Measurements from ENCODE around the gene TTYH1. TPM values are rescaled to one million over a fixed set of nuclear protein-coding genes. Genes with fewer than 3 reads are reported as not detected.

The TTYH1 gene
- total and polyA plus RNA-seq, 7 experiments from 2014 or later: 0.10 to 1.8 (median 0.32) TPM; not detected in 3

DNA sequence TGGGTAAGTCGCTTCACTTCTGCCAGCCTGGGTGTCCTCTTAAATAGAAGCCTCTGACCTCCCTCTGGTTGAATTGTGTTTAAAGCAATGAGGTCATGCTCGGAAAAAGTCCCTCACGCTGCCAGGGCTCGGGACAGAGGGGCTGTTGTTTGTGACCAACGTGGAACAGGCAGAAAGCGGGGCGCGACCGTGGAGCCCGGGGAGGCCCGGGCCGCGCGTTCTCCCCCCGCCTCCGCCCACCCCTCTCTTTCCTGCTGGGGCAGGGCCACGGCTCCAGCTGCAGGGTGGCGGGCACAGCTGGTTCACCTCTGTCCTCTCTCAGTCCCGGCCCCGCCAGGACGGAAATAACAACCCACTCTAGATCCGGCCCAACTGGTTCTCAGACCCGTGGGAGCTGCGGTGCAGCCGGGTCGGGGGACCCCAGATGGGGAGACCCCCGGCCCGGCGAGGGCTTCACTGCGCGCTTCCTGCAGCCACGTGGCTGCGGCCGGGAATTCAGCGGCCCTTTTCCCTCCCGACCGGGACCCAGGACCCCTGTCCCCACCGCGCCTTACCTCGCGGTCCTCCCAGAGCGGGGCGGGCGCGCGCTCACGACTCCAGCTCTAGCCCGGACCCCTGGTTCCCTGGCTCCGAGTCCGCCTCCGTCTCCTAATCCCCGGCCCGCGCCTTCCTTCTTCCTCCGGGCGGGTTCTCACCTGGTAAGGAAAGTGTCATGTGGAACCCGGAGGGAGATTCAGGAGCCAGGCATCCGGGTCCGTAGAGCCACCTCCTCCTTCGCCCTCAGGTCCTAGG lies 55.9 kb downstream of the TTYH1 start:
- Mint-ChIP-seq H3K27me3 (peaks cover 31 to 56% (median 48%) of the 10 kb centered on the region in 5 donors), H3K27ac (no peak overlapping the region), H3K36me3 (no peaks in the 10 kb centered on the region), H3K4me1 (peaks cover 7 to 19% (median 14%) of the 10 kb centered on the region in 7 donors), H3K4me3 (peak overlapping the region in 3 of 10 donors; percentile 25 to 39 (median 37)), H3K9me3 (peaks cover 0 to 5% (median 0%) of the 10 kb centered on the region in 11 donors)
- Histone ChIP-seq H3K4me1 (ENCODE audit: control insufficient read depth in 2 of 2, insufficient read depth in 2 of 2, low read length in 2 of 2) (no peaks in the 10 kb centered on the region), H3K4me3 (ENCODE audit: low read length) (no peak overlapping the region), H3K27ac (ENCODE audit: low read depth, low read length) (no peak overlapping the region), H3K9me3 (ENCODE audit: control insufficient read depth in 2 of 3, low read length in 3 of 3) (no peaks in the 10 kb centered on the region), H3K27me3 (ENCODE audit: control insufficient read depth in 2 of 2, insufficient read depth in 2 of 2, low read length in 2 of 2) (peaks cover 3 to 4% of the 10 kb centered on the region in 2 donors), H3K36me3 (ENCODE audit: control insufficient read depth in 2 of 3, insufficient read depth in 3 of 3, low read length in 3 of 3) (no peaks in the 10 kb centered on the region)
- ATAC-seq: peak; percentile 29
- ChIA-PET CTCF (interaction anchor here (0.5 kb wide), 1 partner anchor 9 kb away, joined by 3 read pairs; no protein-coding TSS in a partner anchor), POLR2A (interaction anchor here (1.0 to 1.6 kb wide), 2 partner anchors 23 kb away, joined by 3 to 6 read pairs; partner anchors contain the start of gene LENG8)
- DNase-seq: no peak
- intact Hi-C loops (cut with micrococcal nuclease): no loop called here

DNA sequence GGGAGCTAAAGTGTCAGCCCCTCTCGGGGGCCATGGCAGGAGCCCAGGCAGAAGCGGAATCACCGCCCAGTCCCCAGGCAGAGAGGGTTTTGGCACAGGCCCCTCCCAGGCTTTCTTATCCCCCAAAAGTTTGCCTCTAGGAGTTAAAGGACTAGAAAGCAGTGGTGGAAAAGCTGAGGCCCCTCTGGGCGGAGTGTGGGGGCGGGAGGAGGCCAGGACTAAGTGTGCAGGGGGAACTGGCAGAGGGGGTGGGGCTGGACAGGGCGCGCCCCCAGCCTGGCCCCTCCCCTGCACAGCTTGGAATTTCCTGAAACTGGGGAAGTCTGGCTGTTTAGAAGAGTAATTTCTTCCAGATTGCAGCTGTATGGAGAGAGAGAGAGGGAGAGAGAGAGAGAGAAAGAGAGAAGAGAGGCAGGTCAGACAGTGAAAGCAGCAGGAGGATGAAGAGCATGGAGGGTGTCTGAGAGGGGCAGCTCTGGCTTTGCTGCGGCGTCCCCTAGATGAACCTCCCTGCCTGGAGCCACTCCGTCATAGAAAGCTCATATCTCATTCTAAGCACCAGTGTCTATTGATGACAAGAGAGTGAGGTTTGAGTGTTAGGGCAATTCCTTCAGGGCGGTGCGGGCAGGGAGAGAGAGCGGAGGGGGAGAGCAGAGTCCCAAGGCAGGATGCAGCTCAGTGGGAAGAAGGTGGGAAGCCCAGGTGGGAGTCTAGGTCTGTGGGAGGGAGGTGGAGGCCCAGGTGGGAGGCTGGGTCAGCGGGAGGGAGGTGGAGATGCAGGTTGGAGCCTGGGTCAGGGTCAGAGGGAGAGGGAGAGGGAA lies 58.0 kb downstream of the TTYH1 start, which contains the start of gene CDC42EP5:
CDC42EP5 (minus strand) TSS at position 226 of the 821 bp plus-strand sequence. CDS start 7,749 bp downstream, outside the sequence.
- Mint-ChIP-seq H3K27ac (peak within 1 kb of the TSS in 1 of 9 donors; percentile 57), H3K27me3 (peaks cover 41 to 66% (median 59%) of the 10 kb centered on the region in 5 donors), H3K36me3 (no peaks in the 10 kb centered on the region), H3K9me3 (peaks cover 0 to 3% (median 0%) of the 10 kb centered on the region in 11 donors), H3K4me1 (peaks cover 7 to 19% (median 14%) of the 10 kb centered on the region in 7 donors), H3K4me3 (peak within 1 kb of the TSS in 2 of 10 donors; percentile 5 to 35)
- H3K9me3 ChIP-seq (ENCODE audit: control insufficient read depth in 2 of 3, low read length in 3 of 3): no peaks in the 10 kb centered on the region
- ChIA-PET POLR2A (interaction anchor here (0.6 kb wide), 1 partner anchor 412 kb away, joined by 3 read pairs; no protein-coding TSS in a partner anchor), CTCF (no interaction called here)
- DNase-seq: no peak
- H3K27me3 ChIP-seq (ENCODE audit: control insufficient read depth in 2 of 2, insufficient read depth in 2 of 2, low read length in 2 of 2): peaks cover 0 to 4% of the 10 kb centered on the region in 2 donors
- H3K4me1 ChIP-seq (ENCODE audit: control insufficient read depth in 2 of 2, insufficient read depth in 2 of 2, low read length in 2 of 2): no peaks in the 10 kb centered on the region
- no peak within 1 kb of the TSS for H3K4me3 ChIP-seq (ENCODE audit: low read length)
- intact Hi-C loops (cut with micrococcal nuclease): no loop called here
- ATAC-seq: peak; percentile 37
- H3K27ac ChIP-seq (ENCODE audit: low read depth, low read length): no peak within 1 kb of the TSS
- H3K36me3 ChIP-seq (ENCODE audit: control insufficient read depth in 2 of 3, insufficient read depth in 3 of 3, low read length in 3 of 3): no peaks in the 10 kb centered on the region

GRCh38 chr19:54473892-54474372 lies 58.7 kb downstream of the TTYH1 start:
- peak overlapping the region in 1 of 9 donors; percentile 57 for H3K27ac Mint-ChIP-seq
- intact Hi-C loops (cut with micrococcal nuclease): no loop called here
- no peak overlapping the region for H3K27ac ChIP-seq (ENCODE audit: low read depth, low read length)
- peaks cover 45 to 65% (median 57%) of the 10 kb centered on the region in 5 donors for H3K27me3 Mint-ChIP-seq
- peaks cover 7 to 21% (median 14%) of the 10 kb centered on the region in 7 donors for H3K4me1 Mint-ChIP-seq
- no peak overlapping the region for H3K4me3 Mint-ChIP-seq
- peaks cover 0 to 3% (median 0%) of the 10 kb centered on the region in 11 donors for H3K9me3 Mint-ChIP-seq
- ATAC-seq: no peak
- no peaks in the 10 kb centered on the region for H3K4me1 ChIP-seq (ENCODE audit: control insufficient read depth in 2 of 2, insufficient read depth in 2 of 2, low read length in 2 of 2)
- H3K36me3 ChIP-seq (ENCODE audit: control insufficient read depth in 2 of 3, insufficient read depth in 3 of 3, low read length in 3 of 3): no peaks in the 10 kb centered on the region
- no peak for DNase-seq
- ChIA-PET CTCF (interaction anchor here (0.5 kb wide), 1 partner anchor 227 kb away, joined by 3 read pairs; no protein-coding TSS in a partner anchor), POLR2A (interaction anchor here (0.6 kb wide), 1 partner anchor 413 kb away, joined by 3 read pairs; no protein-coding TSS in a partner anchor)
- H3K9me3 ChIP-seq (ENCODE audit: control insufficient read depth in 2 of 3, low read length in 3 of 3): no peaks in the 10 kb centered on the region
- no peaks in the 10 kb centered on the region for H3K36me3 Mint-ChIP-seq
- H3K4me3 ChIP-seq (ENCODE audit: low read length): no peak overlapping the region
- H3K27me3 ChIP-seq (ENCODE audit: control insufficient read depth in 2 of 2, insufficient read depth in 2 of 2, low read length in 2 of 2): peaks cover 0 to 4% of the 10 kb centered on the region in 2 donors

DNA sequence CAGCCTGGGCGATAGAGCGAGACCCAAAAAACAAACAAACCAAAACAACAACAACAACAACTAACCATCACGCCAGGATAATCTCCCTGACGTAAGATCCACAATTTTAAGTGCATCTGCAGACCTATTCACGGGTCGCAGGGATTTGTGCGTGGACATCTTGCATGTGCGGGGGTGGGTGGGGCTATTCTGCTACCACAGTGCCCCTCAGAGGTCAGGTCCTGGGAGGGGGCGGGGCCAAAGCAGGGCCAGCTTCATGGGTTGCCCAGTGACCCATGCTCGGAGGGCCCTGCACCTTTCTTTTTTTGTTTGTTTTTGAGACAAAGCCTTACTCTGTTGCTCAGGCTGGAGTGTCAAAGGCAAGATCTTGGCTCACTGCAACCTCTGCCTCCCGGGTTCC lies 60.4 kb downstream of the TTYH1 start:
- H3K27me3 Mint-ChIP-seq: peaks cover 33 to 51% (median 46%) of the 10 kb centered on the region in 5 donors

DNA sequence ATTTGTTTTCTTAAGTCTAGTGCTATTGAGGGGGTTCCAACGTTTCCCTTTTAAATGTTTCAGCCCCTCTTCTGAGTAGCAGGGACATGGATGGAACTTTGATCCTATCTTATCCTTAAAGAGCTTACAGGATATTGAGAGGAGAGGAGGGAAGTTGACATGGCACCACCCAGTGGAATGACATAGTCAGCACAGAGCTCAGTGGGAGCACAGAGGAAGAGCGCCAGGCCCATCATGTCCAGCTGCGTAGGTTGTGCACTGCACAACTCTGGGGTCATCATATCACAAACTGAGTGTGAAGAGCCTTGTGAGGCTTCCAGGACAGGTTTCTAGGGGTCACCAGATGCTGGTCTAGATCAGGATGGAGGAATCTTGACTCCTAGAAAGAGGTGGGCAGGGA lies 62.4 kb downstream of the TTYH1 start:
- Mint-ChIP-seq H3K4me3 (no peak overlapping the region), H3K36me3 (no peaks in the 10 kb centered on the region), H3K4me1 (peaks cover 4 to 22% (median 10%) of the 10 kb centered on the region in 7 donors), H3K9me3 (peaks cover 0 to 3% (median 0%) of the 10 kb centered on the region in 11 donors), H3K27me3 (peaks cover 41 to 57% (median 48%) of the 10 kb centered on the region in 5 donors), H3K27ac (no peak overlapping the region)
- no peak overlapping the region for H3K4me3 ChIP-seq (ENCODE audit: low read length)
- peaks cover 0 to 2% of the 10 kb centered on the region in 2 donors for H3K4me1 ChIP-seq (ENCODE audit: control insufficient read depth in 2 of 2, insufficient read depth in 2 of 2, low read length in 2 of 2)
- H3K27ac ChIP-seq (ENCODE audit: low read depth, low read length): no peak overlapping the region
- POLR2A ChIA-PET: no interaction called here
- H3K36me3 ChIP-seq (ENCODE audit: control insufficient read depth in 2 of 3, insufficient read depth in 3 of 3, low read length in 3 of 3): no peaks in the 10 kb centered on the region
- intact Hi-C loops (cut with micrococcal nuclease): no loop called here
- no peaks in the 10 kb centered on the region for H3K9me3 ChIP-seq (ENCODE audit: control insufficient read depth in 2 of 3, low read length in 3 of 3)
- DNase-seq (no peak), ATAC-seq (no peak)
- H3K27me3 ChIP-seq (ENCODE audit: control insufficient read depth in 2 of 2, insufficient read depth in 2 of 2, low read length in 2 of 2): no peaks in the 10 kb centered on the region
- CTCF ChIA-PET: interaction anchor here (1.0 kb wide), 1 partner anchor 198 kb away, joined by 4 read pairs; no protein-coding TSS in a partner anchor

More for the DNA sequence above, 60.4 kb downstream of the TTYH1 start:
- peaks cover 0 to 2% of the 10 kb centered on the region in 2 donors for H3K27me3 ChIP-seq (ENCODE audit: control insufficient read depth in 2 of 2, insufficient read depth in 2 of 2, low read length in 2 of 2)
- H3K27ac Mint-ChIP-seq: no peak overlapping the region
- ChIA-PET POLR2A (no interaction called here), CTCF (no interaction called here)
- no peak overlapping the region for H3K27ac ChIP-seq (ENCODE audit: low read depth, low read length)
- no peaks in the 10 kb centered on the region for H3K36me3 ChIP-seq (ENCODE audit: control insufficient read depth in 2 of 3, insufficient read depth in 3 of 3, low read length in 3 of 3)
- no peak overlapping the region for H3K4me3 Mint-ChIP-seq
- H3K4me3 ChIP-seq (ENCODE audit: low read length): no peak overlapping the region
- peaks cover 2 to 17% (median 7%) of the 10 kb centered on the region in 7 donors for H3K4me1 Mint-ChIP-seq
- no peaks in the 10 kb centered on the region for H3K36me3 Mint-ChIP-seq
- DNase-seq (no peak), ATAC-seq (no peak)
- H3K9me3 ChIP-seq (ENCODE audit: control insufficient read depth in 2 of 3, low read length in 3 of 3): no peaks in the 10 kb centered on the region
- no peaks in the 10 kb centered on the region for H3K4me1 ChIP-seq (ENCODE audit: control insufficient read depth in 2 of 2, insufficient read depth in 2 of 2, low read length in 2 of 2)
- intact Hi-C loops (cut with micrococcal nuclease): no loop called here
- peaks cover 0 to 3% (median 0%) of the 10 kb centered on the region in 11 donors for H3K9me3 Mint-ChIP-seq

DNA sequence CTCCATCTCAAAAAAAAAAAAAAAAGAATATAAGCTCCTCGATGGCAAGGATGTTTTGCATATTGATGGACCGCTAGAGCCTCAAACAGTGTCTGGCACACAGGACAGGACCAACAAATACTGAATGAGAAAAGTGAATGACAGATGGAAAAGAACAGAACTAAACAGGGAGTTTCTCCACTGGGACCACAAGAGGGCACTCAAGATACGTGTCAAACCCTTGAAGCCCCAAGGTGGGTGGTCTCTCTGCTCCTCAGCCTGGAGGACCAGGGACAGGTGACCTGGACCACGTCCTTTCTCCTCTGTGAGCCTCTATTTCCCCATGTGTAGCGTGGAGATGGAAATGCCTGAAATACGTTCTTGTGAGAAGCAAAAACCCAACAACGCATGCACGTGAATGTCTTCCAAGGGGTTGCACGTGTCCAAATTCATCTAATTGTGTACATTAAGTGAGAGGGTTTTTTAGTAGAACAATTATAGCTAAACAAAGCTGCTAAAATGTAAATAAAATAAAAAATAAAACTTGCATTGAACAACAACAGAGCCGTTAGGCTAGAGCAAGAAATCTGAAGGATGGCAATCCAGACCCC lies 63.5 kb downstream of the TTYH1 start:
- Histone ChIP-seq H3K4me3 (ENCODE audit: low read length) (no peak overlapping the region), H3K36me3 (ENCODE audit: control insufficient read depth in 2 of 3, insufficient read depth in 3 of 3, low read length in 3 of 3) (no peaks in the 10 kb centered on the region), H3K27me3 (ENCODE audit: control insufficient read depth in 2 of 2, insufficient read depth in 2 of 2, low read length in 2 of 2) (no peaks in the 10 kb centered on the region), H3K9me3 (ENCODE audit: control insufficient read depth in 2 of 3, low read length in 3 of 3) (no peaks in the 10 kb centered on the region), H3K4me1 (ENCODE audit: control insufficient read depth in 2 of 2, insufficient read depth in 2 of 2, low read length in 2 of 2) (peaks cover 0 to 5% of the 10 kb centered on the region in 2 donors), H3K27ac (ENCODE audit: low read depth, low read length) (no peak overlapping the region)
- Mint-ChIP-seq H3K9me3 (peaks cover 0 to 1% (median 0%) of the 10 kb centered on the region in 11 donors), H3K27me3 (peaks cover 39 to 50% (median 42%) of the 10 kb centered on the region in 5 donors), H3K4me3 (no peak overlapping the region), H3K27ac (no peak overlapping the region), H3K36me3 (no peaks in the 10 kb centered on the region), H3K4me1 (peaks cover 4 to 16% (median 6%) of the 10 kb centered on the region in 7 donors)
- intact Hi-C loops (cut with micrococcal nuclease): no loop called here
- ChIA-PET CTCF (interaction anchor here (0.6 to 1.0 kb wide), 3 partner anchors 16 to 235 kb away, joined by 3 to 5 read pairs (median 4); no protein-coding TSS in a partner anchor), POLR2A (interaction anchor here (0.6 kb wide), 1 partner anchor 25 kb away, joined by 3 read pairs; no protein-coding TSS in a partner anchor)
- DNase-seq (peak in 1 of 9 donors; percentile 15), ATAC-seq (peak; percentile 68)
